Ovary (tissue), 9 donors: ENCODE data around the gene CTDP1. TPM values are rescaled to one million over a fixed set of nuclear protein-coding genes. Genes with fewer than 3 reads are reported as not detected.

Experiments
- DNase-seq, 5 donors: peaks; one replicate each; pipeline ENCODE4 v3.0.0-alpha.2; 2019 to 2020
- H3K27ac ChIP-seq, 2 donors: fragments of 200-600 bp; one replicate each; pipeline versions ENCODE4 v1.5.1 to v1.8.0; 2019 to 2022
- H3K27me3 ChIP-seq: fragments of 200-600 bp; one replicate; pipeline ENCODE4 v1.8.0; 2022
- H3K36me3 ChIP-seq: fragments of 200-600 bp; sonication (generic); one replicate; pipeline ENCODE4 v1.5.1; 2019
- H3K4me1 ChIP-seq: one replicate; pipeline ENCODE4 v1.8.1; 2013; ENCODE audit warnings: mild to moderate bottlenecking, moderate library complexity; ENCODE audit not compliant: insufficient read depth
- H3K4me3 ChIP-seq: fragments of 200-600 bp; sonication (generic); one replicate; pipeline ENCODE4 v1.5.1; 2017
- H3K9me3 ChIP-seq, 2 donors: fragments of 200-600 bp in 1 of 2; sonication (generic) in 1 of 2; one replicate each; pipeline versions ENCODE4 v1.5.1 to v1.8.1; 2013 to 2019; ENCODE audit warnings: mild to moderate bottlenecking in 1 of 2, moderate library complexity in 1 of 2
- EP300 ChIP-seq: sonication (generic); formaldehyde crosslinking; IDR thresholded peaks from one replicate; pipeline ENCODE4 v1.6.1; 2017; ENCODE audit warnings: antibody characterized with exemption
- POLR2A ChIP-seq: fragments of 450-650 bp; IDR thresholded peaks from one replicate; pipeline ENCODE4 v1.6.1; 2017; ENCODE audit warnings: antibody characterized with exemption, mild to moderate bottlenecking, moderate library complexity
- WGBS, 3 donors: extraction: QIAGEN DNeasy Blood & Tissue Kit in 1 of 3; methylation state at CpG; one replicate each; pipeline versions ENCODE4 v1.1.5 to v1.1.7; 2013 to 2017; 5-methylcytosine and 5-hydroxymethylcytosine counted together
- intact Hi-C, 4 donors: fragments of 100-400 bp; cut with DNase I; formaldehyde crosslinking; loops; one replicate each; pipeline versions ENCODE4 v1.11.0 to v1.15.1; 2022 to 2023
- polyA plus RNA-seq, 2 donors: library from polyadenylated mRNA; stranded (reverse); fragments of 200-250 nt in 1 of 2; fragments of 350-450 nt in 1 of 2; fragmentation: Illumina TruSeq in 1 of 2; extraction: RNeasy Lipid Tissue Mini Kit (QIAGEN cat#74804) in 1 of 2; gene quantifications; one replicate each; pipeline ENCODE4 v1.2.3, GENCODE V29; 2013 to 2014
- total RNA-seq, 7 donors: library from RNA; depleted of rRNA in 2 of 7; stranded (reverse); fragments of >200 nt in 2 of 7; fragmentation: NEBNext Ultra II Directional in 3 of 7; extraction: Animal tissue kit (Norgen Biotek cat#: 25700) in 3 of 7; gene quantifications; one replicate each; pipeline versions ENCODE4 v1.1.0 to v1.2.4, GENCODE V29; 2016 to 2023
- TF ChIP-seq, protein P1 (sequence below), 3 donors: fragments of 450-650 bp in 2 of 3; fragments of 200-600 bp in 1 of 3; IDR thresholded peaks; one replicate each; pipeline versions ENCODE4 v1.5.1 to v1.8.0; 2016 to 2022; ENCODE audit warnings: antibody characterized with exemption in 3 of 3, mild to moderate bottlenecking in 1 of 3
- donor health status: DM: no; HTN: no; CAD: no; lungs with moderate emphysema.
- donor health status: DM: no; HTN: no; CAD: no.
- donor health status: Bipolar disorder and iron deficiency.
- donor health status: DM: yes; HTN: yes; CAD: no.
- donor health status: DM: no; HTN: no; CAD: no.
- donor health status: DM: yes; HTN: yes; CAD: no.

The CTDP1 gene
- total and polyA plus RNA-seq, 9 donors: 2.5 to 15.2 (median 11.2) TPM

DNA sequence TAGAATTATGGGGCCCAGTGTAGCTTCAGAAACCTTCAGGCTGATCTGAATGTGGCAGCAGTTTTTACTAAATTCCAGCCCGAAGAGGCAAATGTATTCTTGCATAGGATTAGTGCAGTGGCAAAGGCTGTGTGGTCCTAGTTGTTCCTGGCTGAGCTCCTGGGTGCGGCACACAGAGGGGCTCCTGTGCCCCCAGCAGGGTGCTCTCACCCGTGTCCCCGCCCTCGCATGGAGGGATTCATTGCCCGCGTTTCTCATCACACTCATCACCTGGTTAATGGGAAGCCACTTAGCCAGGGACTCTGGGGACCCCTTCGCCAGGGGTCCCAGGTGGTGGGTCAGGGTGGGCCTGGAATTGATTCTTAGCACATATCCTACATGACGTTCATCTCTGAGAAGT lies 122.0 kb downstream of the CTDP1 start:
- no peaks in the 10 kb centered on the region for H3K27me3 ChIP-seq
- WGBS, 3 donors: 84% methylated on average over 9 of the region's 9 CpGs
- no peak overlapping the region for H3K27ac ChIP-seq
- no peak for DNase-seq
- no peaks in the 10 kb centered on the region for H3K36me3 ChIP-seq
- TF ChIP-seq EP300: no peak
- TF ChIP-seq POLR2A: no peak
- TF ChIP-seq, protein P1, sequence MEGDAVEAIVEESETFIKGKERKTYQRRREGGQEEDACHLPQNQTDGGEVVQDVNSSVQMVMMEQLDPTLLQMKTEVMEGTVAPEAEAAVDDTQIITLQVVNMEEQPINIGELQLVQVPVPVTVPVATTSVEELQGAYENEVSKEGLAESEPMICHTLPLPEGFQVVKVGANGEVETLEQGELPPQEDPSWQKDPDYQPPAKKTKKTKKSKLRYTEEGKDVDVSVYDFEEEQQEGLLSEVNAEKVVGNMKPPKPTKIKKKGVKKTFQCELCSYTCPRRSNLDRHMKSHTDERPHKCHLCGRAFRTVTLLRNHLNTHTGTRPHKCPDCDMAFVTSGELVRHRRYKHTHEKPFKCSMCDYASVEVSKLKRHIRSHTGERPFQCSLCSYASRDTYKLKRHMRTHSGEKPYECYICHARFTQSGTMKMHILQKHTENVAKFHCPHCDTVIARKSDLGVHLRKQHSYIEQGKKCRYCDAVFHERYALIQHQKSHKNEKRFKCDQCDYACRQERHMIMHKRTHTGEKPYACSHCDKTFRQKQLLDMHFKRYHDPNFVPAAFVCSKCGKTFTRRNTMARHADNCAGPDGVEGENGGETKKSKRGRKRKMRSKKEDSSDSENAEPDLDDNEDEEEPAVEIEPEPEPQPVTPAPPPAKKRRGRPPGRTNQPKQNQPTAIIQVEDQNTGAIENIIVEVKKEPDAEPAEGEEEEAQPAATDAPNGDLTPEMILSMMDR (IDR thresholded peaks at IDR 0.05): no peak
- H3K9me3 ChIP-seq: no peaks in the 10 kb centered on the region
- no peak overlapping the region for H3K4me3 ChIP-seq
- intact Hi-C loops: no loop called here
- H3K4me1 ChIP-seq: no peaks in the 10 kb centered on the region

DNA sequence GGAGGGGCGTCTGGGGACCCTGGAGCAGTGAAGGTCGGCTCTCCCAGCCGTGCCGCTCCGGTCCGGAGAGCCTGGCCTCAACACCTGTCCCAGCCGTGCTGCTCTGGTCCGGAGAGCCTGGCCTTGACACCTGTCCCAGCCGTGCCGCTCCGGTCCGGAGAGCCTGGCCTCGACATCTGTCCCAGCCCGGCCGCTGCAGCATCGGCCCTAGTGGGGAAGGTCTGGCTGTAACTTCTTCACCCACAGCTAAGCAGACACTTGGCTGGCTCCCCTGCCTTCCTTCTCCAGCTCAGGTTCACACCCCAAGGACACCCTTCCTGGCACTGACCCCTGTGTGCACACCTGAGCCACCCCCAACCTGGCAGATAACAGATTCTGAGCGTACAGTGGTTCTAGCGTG lies 122.7 kb downstream of the CTDP1 start:
- 77 to 83% (median 80%) methylated on average over 18 of the region's 18 CpGs for WGBS, 3 donors
- no peak overlapping the region for H3K27ac ChIP-seq
- no peak for DNase-seq
- intact Hi-C loops: no loop called here
- no peaks in the 10 kb centered on the region for H3K27me3 ChIP-seq
- no peaks in the 10 kb centered on the region for H3K4me1 ChIP-seq
- H3K9me3 ChIP-seq: no peaks in the 10 kb centered on the region
- TF ChIP-seq POLR2A (no peak), EP300 (no peak)
- TF ChIP-seq, protein P1 (IDR thresholded peaks at IDR 0.05): no peak
- no peak overlapping the region for H3K4me3 ChIP-seq
- H3K36me3 ChIP-seq: no peaks in the 10 kb centered on the region

DNA sequence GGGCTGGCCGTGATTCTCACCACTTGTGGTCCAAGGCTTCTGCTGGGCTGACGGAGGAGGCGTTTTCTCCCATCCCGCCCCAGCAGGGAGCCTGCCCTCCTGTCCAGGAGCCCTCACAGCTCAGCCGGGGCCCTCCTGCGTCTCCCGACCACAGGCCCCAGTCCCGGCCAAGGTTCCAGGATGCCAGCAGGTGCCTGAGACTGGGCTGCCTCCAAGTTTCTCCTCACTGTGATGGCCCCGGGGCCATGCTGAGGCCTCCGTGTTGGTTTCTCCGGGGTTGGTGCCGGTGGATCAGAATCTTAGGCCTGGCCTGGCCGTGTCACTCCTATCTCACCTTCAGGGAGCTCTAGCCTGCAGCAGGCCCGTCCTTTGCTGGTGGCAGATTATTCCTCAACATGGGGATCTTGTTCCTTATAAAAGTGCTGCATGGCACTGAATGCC lies 124.0 kb downstream of the CTDP1 start:
- TF ChIP-seq, protein P1 (IDR thresholded peaks at IDR 0.05): no peak
- TF ChIP-seq POLR2A (no peak), EP300 (no peak)
- Histone ChIP-seq H3K4me1 (no peaks in the 10 kb centered on the region), H3K27me3 (no peaks in the 10 kb centered on the region), H3K36me3 (no peaks in the 10 kb centered on the region), H3K27ac (no peak overlapping the region), H3K9me3 (no peaks in the 10 kb centered on the region), H3K4me3 (no peak overlapping the region)
- intact Hi-C loops: no loop called here
- DNase-seq: no peak
- 81% methylated on average over 9 to 14 of the region's 14 CpGs for WGBS, 3 donors

Other genes starting within 250 kb of the CTDP1 start
- gene KCNG2, start 118.1 kb downstream of the CTDP1 start, total RNA-seq: under 1 TPM in 5 of 7 donors, not detected in 2; 0.17 to 0.80 (median 0.23) TPM
- gene KCNG2, start 118.1 kb downstream of the CTDP1 start, polyA plus RNA-seq: under 1 TPM in 1 of 2 donors, not detected in 1; 0.10 TPM